IPS-15b (cell line): ENCODE measurements around the gene PLPP6.
A peak's percentile ranks its signal among the peaks of the same experiment; 100 is the strongest.

Experiments
- H3K27me3 ChIP-seq: one replicate; pipeline ENCODE4 v1.6.1; 2013; ENCODE audit warnings: low read length; ENCODE audit not compliant: control insufficient read depth, insufficient read depth
- H3K36me3 ChIP-seq: one replicate; pipeline ENCODE4 v1.6.1; 2013; ENCODE audit warnings: low read length; ENCODE audit not compliant: control insufficient read depth, insufficient read depth
- H3K4me1 ChIP-seq: one replicate; pipeline ENCODE4 v1.6.1; 2013; ENCODE audit warnings: mild to moderate bottlenecking, low read length; ENCODE audit not compliant: control insufficient read depth, insufficient read depth
- H3K4me3 ChIP-seq: one replicate; pipeline ENCODE4 v1.5.1; 2013; ENCODE audit warnings: low read depth, low read length
- H3K9ac ChIP-seq: one replicate; pipeline ENCODE4 v1.6.1; 2013; ENCODE audit warnings: low read depth, mild to moderate bottlenecking, low read length
- H3K9me3 ChIP-seq: one replicate; pipeline ENCODE4 v1.6.1; 2013; ENCODE audit warnings: mild to moderate bottlenecking, low read length; ENCODE audit not compliant: control insufficient read depth, insufficient read depth

The PLPP6 gene

GRCh38 chr9:4679268-4680172 is 17.4 kb downstream of the PLPP6 start, which contains the start of gene CDC37L1:
CDC37L1 (plus strand) TSS chr9:4679569; CDS start chr9:4679768, 199 bp downstream.
- Histone ChIP-seq H3K27me3 (no peaks in the 10 kb centered on the region), H3K9ac (peak within 1 kb of the TSS; percentile 96), H3K9me3 (no peaks in the 10 kb centered on the region), H3K4me1 (peaks cover 10% of the 10 kb centered on the region), H3K4me3 (peak within 1 kb of the TSS; percentile 75), H3K36me3 (no peaks in the 10 kb centered on the region)

GRCh38 chr9:4680173-4680525 is 18.1 kb downstream of the PLPP6 start:
- H3K9me3 ChIP-seq, result no peaks in the 10 kb centered on the region
- H3K4me3 ChIP-seq, result peak overlapping the region; percentile 75
- H3K4me1 ChIP-seq, result peaks cover 10% of the 10 kb centered on the region
- no peaks in the 10 kb centered on the region for H3K36me3 ChIP-seq
- peak overlapping the region; percentile 76 for H3K9ac ChIP-seq
- no peaks in the 10 kb centered on the region for H3K27me3 ChIP-seq

GRCh38 chr9:4680750-4681149 is 18.7 kb downstream of the PLPP6 start:
- Histone ChIP-seq H3K4me3 (peak overlapping the region; percentile 75), H3K27me3 (no peaks in the 10 kb centered on the region), H3K36me3 (no peaks in the 10 kb centered on the region), H3K9me3 (no peaks in the 10 kb centered on the region), H3K9ac (no peak overlapping the region), H3K4me1 (peaks cover 10% of the 10 kb centered on the region)

- Histone ChIP-seq H3K27me3 (no peaks in the 10 kb centered on the region), H3K36me3 (no peaks in the 10 kb centered on the region), H3K9ac (no peak overlapping the region), H3K4me1 (no peaks in the 10 kb centered on the region), H3K9me3 (no peaks in the 10 kb centered on the region), H3K4me3 (no peak overlapping the region)
These were observed 22.7 kb downstream of the PLPP6 start for GRCh38 chr9:4684820-4685219.

GRCh38 chr9:4686112-4686511 is 24.0 kb downstream of the PLPP6 start:
- Histone ChIP-seq H3K9ac (no peak overlapping the region), H3K36me3 (no peaks in the 10 kb centered on the region), H3K4me3 (no peak overlapping the region)

GRCh38 chr9:4686584-4686983 is 24.5 kb downstream of the PLPP6 start:
- no peak overlapping the region for H3K9ac ChIP-seq
- H3K27me3 ChIP-seq, result no peaks in the 10 kb centered on the region
- no peak overlapping the region for H3K4me3 ChIP-seq
- no peaks in the 10 kb centered on the region for H3K9me3 ChIP-seq
- H3K36me3 ChIP-seq, result no peaks in the 10 kb centered on the region
- no peaks in the 10 kb centered on the region for H3K4me1 ChIP-seq

More at GRCh38 chr9:4686112-4686511, 24.0 kb downstream of the PLPP6 start:
- no peaks in the 10 kb centered on the region for H3K9me3 ChIP-seq
- H3K27me3 ChIP-seq, result no peaks in the 10 kb centered on the region
- no peaks in the 10 kb centered on the region for H3K4me1 ChIP-seq

- Histone ChIP-seq H3K36me3 (no peaks in the 10 kb centered on the region), H3K4me3 (no peak overlapping the region), H3K9ac (no peak overlapping the region), H3K4me1 (no peaks in the 10 kb centered on the region), H3K9me3 (no peaks in the 10 kb centered on the region), H3K27me3 (no peaks in the 10 kb centered on the region)
These were observed 26.9 kb downstream of the PLPP6 start for GRCh38 chr9:4689021-4689420.

GRCh38 chr9:4689687-4690104 is 27.6 kb downstream of the PLPP6 start:
- no peaks in the 10 kb centered on the region for H3K27me3 ChIP-seq
- H3K9ac ChIP-seq, result no peak overlapping the region
- H3K9me3 ChIP-seq, result no peaks in the 10 kb centered on the region
- no peaks in the 10 kb centered on the region for H3K4me1 ChIP-seq
- H3K4me3 ChIP-seq, result no peak overlapping the region
- no peaks in the 10 kb centered on the region for H3K36me3 ChIP-seq

GRCh38 chr9:4690144-4690543 is 28.1 kb downstream of the PLPP6 start:
- no peaks in the 10 kb centered on the region for H3K4me1 ChIP-seq
- H3K9me3 ChIP-seq, result no peaks in the 10 kb centered on the region
- no peak overlapping the region for H3K4me3 ChIP-seq
- no peaks in the 10 kb centered on the region for H3K27me3 ChIP-seq
- H3K9ac ChIP-seq, result no peak overlapping the region
- no peaks in the 10 kb centered on the region for H3K36me3 ChIP-seq

GRCh38 chr9:4691795-4692194 is 29.7 kb downstream of the PLPP6 start:
- no peak overlapping the region for H3K4me3 ChIP-seq
- no peak overlapping the region for H3K9ac ChIP-seq
- no peaks in the 10 kb centered on the region for H3K9me3 ChIP-seq
- H3K27me3 ChIP-seq, result no peaks in the 10 kb centered on the region
- H3K36me3 ChIP-seq, result no peaks in the 10 kb centered on the region
- no peaks in the 10 kb centered on the region for H3K4me1 ChIP-seq

GRCh38 chr9:4700091-4700490 is 38.0 kb downstream of the PLPP6 start:
- H3K36me3 ChIP-seq, result no peaks in the 10 kb centered on the region

GRCh38 chr9:4700932-4701331 is 38.8 kb downstream of the PLPP6 start:
- H3K4me3 ChIP-seq, result no peak overlapping the region
- no peak overlapping the region for H3K9ac ChIP-seq
- no peaks in the 10 kb centered on the region for H3K9me3 ChIP-seq
- H3K4me1 ChIP-seq, result no peaks in the 10 kb centered on the region
- no peaks in the 10 kb centered on the region for H3K27me3 ChIP-seq
- H3K36me3 ChIP-seq, result no peaks in the 10 kb centered on the region

More at GRCh38 chr9:4700091-4700490, 38.0 kb downstream of the PLPP6 start:
- no peak overlapping the region for H3K4me3 ChIP-seq
- no peaks in the 10 kb centered on the region for H3K27me3 ChIP-seq
- no peaks in the 10 kb centered on the region for H3K9me3 ChIP-seq
- no peaks in the 10 kb centered on the region for H3K4me1 ChIP-seq
- H3K9ac ChIP-seq, result no peak overlapping the region
